MCF 10A (cell line): ENCODE measurements around the gene PCBP1. TPM values are rescaled to one million over a fixed set of nuclear protein-coding genes. Genes with fewer than 3 reads are reported as not detected.

Experiments used
- BruUV-seq: library from RNA; stranded (reverse); fragments of 400-500 nt; replicated peaks from 2 replicates; lab custom pipeline; 2021; lab: Mats Ljungman, UMichigan
- CTCF ChIA-PET: fragments of 300-600 bp; sonication (Branson Sonifier 250); formaldehyde crosslinking; extraction: SDS; loops from one replicate; lab custom pipeline; 2021; ENCODE audit warnings: antibody characterized with exemption, inconsistent platforms; lab: Yijun Ruan, JAX
- POLR2A ChIA-PET: fragments of 300-600, 350-650 bp; sonication (Branson Sonifier 250); formaldehyde crosslinking; extraction: SDS; loops from one replicate; lab custom pipeline; 2020; ENCODE audit warnings: antibody characterized with exemption, inconsistent platforms; lab: Yijun Ruan, JAX
- DNase-seq: peaks from one replicate; pipeline ENCODE4 v3.0.0-alpha.2; 2018; ENCODE audit not compliant: unreplicated experiment
- H3K27ac Mint-ChIP-seq: one replicate; pipeline ENCODE4 v1.8.0; 2022; ENCODE audit warnings: mild to moderate bottlenecking, low read depth, mixed read lengths; ENCODE audit not compliant: unreplicated experiment
- H3K27me3 Mint-ChIP-seq: one replicate; pipeline ENCODE4 v1.8.0; 2022; ENCODE audit warnings: mixed read lengths; ENCODE audit not compliant: insufficient read depth, unreplicated experiment
- H3K36me3 Mint-ChIP-seq: one replicate; pipeline ENCODE4 v1.8.0; 2022; ENCODE audit warnings: mild to moderate bottlenecking, moderate library complexity, mixed read lengths; ENCODE audit not compliant: insufficient read depth, unreplicated experiment
- H3K4me1 Mint-ChIP-seq: one replicate; pipeline ENCODE4 v1.8.0; 2022; ENCODE audit warnings: mixed read lengths; ENCODE audit not compliant: insufficient read depth, unreplicated experiment
- H3K4me3 Mint-ChIP-seq: one replicate; pipeline ENCODE4 v1.8.0; 2022; ENCODE audit warnings: mild to moderate bottlenecking, moderate library complexity, mixed read lengths; ENCODE audit not compliant: unreplicated experiment
- H3K9me3 Mint-ChIP-seq: one replicate; pipeline ENCODE4 v1.8.0; 2022; ENCODE audit warnings: mixed read lengths; ENCODE audit not compliant: unreplicated experiment
- CTCF ChIP-seq: fragments of 200-600 bp; IDR thresholded peaks from one replicate; pipeline ENCODE4 v1.8.0; 2022; ENCODE audit warnings: antibody characterized with exemption, mild to moderate bottlenecking; ENCODE audit not compliant: unreplicated experiment
- intact Hi-C: fragments of 100-400 bp; cut with micrococcal nuclease; formaldehyde crosslinking; loops from 2 replicates; pipeline ENCODE4 v1.14.1; 2022
- total RNA-seq: library from RNA; stranded (reverse); gene quantifications from 2 replicates; pipeline ENCODE4 v1.2.3, GENCODE V29; 2022

The PCBP1 gene
- total RNA-seq, 1 experiment from 2014 or later = 259 TPM

- peaks cover 72% of the 10 kb centered on the region for H3K36me3 Mint-ChIP-seq
- CTCF ChIA-PET = interaction anchor here (1.1 to 6.4 kb wide), 5 partner anchors 9 to 156 kb away, joined by 3 to 106 read pairs (median 3); partner anchors contain the start of gene MXD1
Observed at GRCh38 chr2:70068119-70068518, 19.2 kb upstream of the PCBP1 start.

GRCh38 chr2:70069049-70069448 lies 18.2 kb upstream of the PCBP1 start:
- Mint-ChIP-seq H3K4me1 (peaks cover 8% of the 10 kb centered on the region), H3K9me3 (no peaks in the 10 kb centered on the region), H3K27ac (no peak overlapping the region), H3K36me3 (peaks cover 71% of the 10 kb centered on the region), H3K27me3 (no peaks in the 10 kb centered on the region), H3K4me3 (no peak overlapping the region)
- intact Hi-C loops = no loop called here
- BruUV-seq = no TSS peak
- DNase-seq = peak; percentile 40
- ChIA-PET CTCF (interaction anchor here (0.9 to 6.4 kb wide), 7 partner anchors 8 to 157 kb away, joined by 3 to 106 read pairs (median 3); partner anchors contain the start of gene MXD1), POLR2A (interaction anchor here (0.8 to 7.3 kb wide), 6 partner anchors 10 to 154 kb away, joined by 3 to 191 read pairs (median 10); partner anchors contain the start of genes MXD1 and PCBP1)
- TF ChIP-seq CTCF = no peak

More at GRCh38 chr2:70068119-70068518, 19.2 kb upstream of the PCBP1 start:
- no peak overlapping the region for H3K4me3 Mint-ChIP-seq
- POLR2A ChIA-PET = interaction anchor here (1.3 to 7.3 kb wide), 3 partner anchors 19 to 153 kb away, joined by 4 to 191 read pairs (median 71); partner anchors contain the start of genes MXD1 and PCBP1
- no peak overlapping the region for H3K27ac Mint-ChIP-seq
- peaks cover 8% of the 10 kb centered on the region for H3K4me1 Mint-ChIP-seq
- no peak for TF ChIP-seq CTCF
- H3K9me3 Mint-ChIP-seq = no peaks in the 10 kb centered on the region
- DNase-seq = no peak
- BruUV-seq = no TSS peak
- H3K27me3 Mint-ChIP-seq = no peaks in the 10 kb centered on the region
- intact Hi-C loops = no loop called here

GRCh38 chr2:70070542-70071268 lies 16.6 kb upstream of the PCBP1 start:
- Mint-ChIP-seq H3K27me3 (no peaks in the 10 kb centered on the region), H3K36me3 (peaks cover 76% of the 10 kb centered on the region), H3K4me1 (peaks cover 8% of the 10 kb centered on the region), H3K9me3 (no peaks in the 10 kb centered on the region), H3K4me3 (no peak overlapping the region), H3K27ac (peak overlapping the region; percentile 7)
- BruUV-seq = no TSS peak
- POLR2A ChIA-PET = interaction anchor here (0.6 to 7.3 kb wide), 9 partner anchors 9 to 223 kb away, joined by 3 to 191 read pairs (median 4); partner anchors contain the start of genes MXD1, PCBP1, SNRNP27 and SNRPG
- intact Hi-C loops = loop anchor here (1.0 to 5.0 kb wide), 2 partner anchors 72 to 156 kb away; no protein-coding TSS in a partner anchor
- peak; percentile 85 for DNase-seq
- peak; percentile 50 for TF ChIP-seq CTCF
- CTCF ChIA-PET = interaction anchor here (0.5 to 6.4 kb wide), 23 partner anchors 8 to 346 kb away, joined by 3 to 106 read pairs (median 3); partner anchors contain the start of gene MXD1

- no peak overlapping the region for H3K27ac Mint-ChIP-seq
- H3K36me3 Mint-ChIP-seq = peaks cover 70% of the 10 kb centered on the region
- TF ChIP-seq CTCF = no peak
- intact Hi-C loops = loop anchor here (5.0 kb wide), 1 partner anchor 69 kb away; no protein-coding TSS in a partner anchor
- no TSS peak for BruUV-seq
- no peaks in the 10 kb centered on the region for H3K9me3 Mint-ChIP-seq
- no peaks in the 10 kb centered on the region for H3K27me3 Mint-ChIP-seq
- no peak overlapping the region for H3K4me3 Mint-ChIP-seq
- H3K4me1 Mint-ChIP-seq = peaks cover 12% of the 10 kb centered on the region
- POLR2A ChIA-PET = interaction anchor here (0.6 to 7.3 kb wide), 4 partner anchors 13 to 158 kb away, joined by 3 to 191 read pairs (median 37); partner anchors contain the start of genes MXD1 and PCBP1
- CTCF ChIA-PET = interaction anchor here (0.9 to 6.4 kb wide), 3 partner anchors 9 to 162 kb away, joined by 3 to 106 read pairs (median 3); partner anchors contain the start of gene MXD1
- DNase-seq = no peak
Observed at GRCh38 chr2:70073493-70073892, 13.8 kb upstream of the PCBP1 start.
